Body of pancreas (tissue), 4 donors: ENCODE results near the gene SOX10. TPM values are rescaled to one million over a fixed set of nuclear protein-coding genes. Genes with fewer than 3 reads are reported as not detected.
A peak's percentile ranks its signal among the peaks of the same experiment; 100 is the strongest.

Experiments
- ATAC-seq: fragments of 150-250 bp; one replicate; pipeline ENCODE4 v1.9.1; 2016
- DNase-seq, 4 donors: peaks; one replicate each; pipeline ENCODE4 v3.0.0-alpha.2; 2019
- H3K27ac ChIP-seq, 4 donors: fragments of 200-600 bp; sonication (generic); 1 replicate in 3 of 4; 2 replicates in 1 of 4; pipeline versions ENCODE4 v1.5.1 to v1.6.1; 2016 to 2019; ENCODE audit warnings: mild to moderate bottlenecking in 1 of 4, mixed read lengths in 1 of 4, moderate library complexity in 1 of 4
- H3K27me3 ChIP-seq, 2 donors: fragments of 200-600 bp; sonication (generic); one replicate each; pipeline ENCODE4 v1.6.0; 2016; ENCODE audit warnings: mild to moderate bottlenecking in 1 of 2
- H3K36me3 ChIP-seq, 2 donors: fragments of 200-600 bp; sonication (generic); replicated peaks in 1 of 2; 2 replicates each; pipeline ENCODE4 v1.5.1; 2016; ENCODE audit warnings: low read depth in 2 of 2; ENCODE audit not compliant: insufficient read depth in 1 of 2
- H3K4me1 ChIP-seq: fragments of 200-600 bp; sonication (generic); one replicate; pipeline ENCODE4 v1.6.0; 2016
- H3K4me3 ChIP-seq, 2 donors: fragments of 200-600 bp; sonication (generic); 1 replicate in 1 of 2; 2 replicates in 1 of 2; pipeline ENCODE4 v1.5.1; 2016 to 2019
- H3K9me3 ChIP-seq, 3 donors: fragments of 200-600 bp; sonication (generic); 1 replicate in 2 of 3; 2 replicates in 1 of 3; pipeline ENCODE4 v1.5.1; 2016
- POLR2A ChIP-seq, 3 donors: fragments of 450-650 bp; IDR thresholded peaks; one replicate each; pipeline ENCODE4 v1.6.1; 2016; ENCODE audit warnings: antibody characterized with exemption in 3 of 3, mild to moderate bottlenecking in 2 of 3
- WGBS, 2 donors: methylation state at CpG; one replicate each; pipeline ENCODE4 v1.1.5; 2017; 5-methylcytosine and 5-hydroxymethylcytosine counted together
- intact Hi-C: fragments of 100-400 bp; cut with DNase I; formaldehyde crosslinking; loops from one replicate; pipeline ENCODE4 v1.15.1; 2023
- total RNA-seq, 2 donors: library from RNA; depleted of rRNA; stranded (reverse); fragments of >200 nt; gene quantifications; one replicate each; pipeline ENCODE4 v1.1.0, GENCODE V29; 2016
- TF ChIP-seq, protein P1 (sequence below), 7 experiments: fragments of 450-650 bp in 4 of 7; fragments of 200-600 bp in 3 of 7; sonication (generic) in 3 of 7; IDR thresholded peaks; one replicate each; pipeline ENCODE4 v1.5.1; 2016 to 2019; ENCODE audit warnings: antibody characterized with exemption in 7 of 7

Gene SOX10
- total RNA-seq, 2 donors from 2014 or later = 0.66 TPM; not detected in 1

DNA sequence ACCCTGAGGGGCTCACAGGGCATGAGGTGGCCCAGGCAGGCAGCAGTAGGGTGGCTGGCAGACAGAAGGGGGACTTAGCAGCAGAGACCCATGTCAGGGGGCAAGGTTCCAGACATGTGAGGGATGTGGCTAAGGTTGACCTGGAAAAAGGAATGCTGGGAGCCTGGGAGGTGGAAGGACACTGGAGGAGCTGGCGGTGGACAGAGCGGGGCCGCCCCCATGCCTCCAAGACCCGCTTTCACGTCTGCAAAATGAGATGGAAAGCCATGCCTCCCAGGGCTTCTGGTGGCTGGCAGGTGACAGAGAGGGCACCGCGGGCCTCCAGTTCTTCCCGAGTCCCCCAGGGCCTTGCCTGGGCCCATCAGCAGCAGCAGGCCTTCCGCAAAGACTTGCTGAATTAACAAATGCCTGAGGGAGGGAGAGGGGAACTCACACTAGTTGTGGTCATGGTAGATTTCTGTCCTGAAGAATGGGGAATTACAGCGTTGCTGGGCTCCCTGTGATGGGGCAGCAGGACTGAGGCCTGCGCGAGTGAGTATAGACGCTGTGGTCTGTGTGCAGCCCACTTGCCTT, 23.1 kb upstream of the SOX10 start:
- 80 to 93% methylated on average over 2 to 13 of the region's 13 CpGs for WGBS, 2 donors
- ATAC-seq (no peak), DNase-seq (no peak)
- no peaks in the 10 kb centered on the region for H3K4me1 ChIP-seq
- H3K4me3 ChIP-seq = no peak overlapping the region
- intact Hi-C loops = no loop called here
- no peaks in the 10 kb centered on the region for H3K36me3 ChIP-seq
- H3K27ac ChIP-seq = no peak overlapping the region
- no peaks in the 10 kb centered on the region for H3K27me3 ChIP-seq
- H3K9me3 ChIP-seq = no peaks in the 10 kb centered on the region
- TF ChIP-seq POLR2A (IDR thresholded peaks at IDR 0.05) = no peak
- TF ChIP-seq, protein P1, sequence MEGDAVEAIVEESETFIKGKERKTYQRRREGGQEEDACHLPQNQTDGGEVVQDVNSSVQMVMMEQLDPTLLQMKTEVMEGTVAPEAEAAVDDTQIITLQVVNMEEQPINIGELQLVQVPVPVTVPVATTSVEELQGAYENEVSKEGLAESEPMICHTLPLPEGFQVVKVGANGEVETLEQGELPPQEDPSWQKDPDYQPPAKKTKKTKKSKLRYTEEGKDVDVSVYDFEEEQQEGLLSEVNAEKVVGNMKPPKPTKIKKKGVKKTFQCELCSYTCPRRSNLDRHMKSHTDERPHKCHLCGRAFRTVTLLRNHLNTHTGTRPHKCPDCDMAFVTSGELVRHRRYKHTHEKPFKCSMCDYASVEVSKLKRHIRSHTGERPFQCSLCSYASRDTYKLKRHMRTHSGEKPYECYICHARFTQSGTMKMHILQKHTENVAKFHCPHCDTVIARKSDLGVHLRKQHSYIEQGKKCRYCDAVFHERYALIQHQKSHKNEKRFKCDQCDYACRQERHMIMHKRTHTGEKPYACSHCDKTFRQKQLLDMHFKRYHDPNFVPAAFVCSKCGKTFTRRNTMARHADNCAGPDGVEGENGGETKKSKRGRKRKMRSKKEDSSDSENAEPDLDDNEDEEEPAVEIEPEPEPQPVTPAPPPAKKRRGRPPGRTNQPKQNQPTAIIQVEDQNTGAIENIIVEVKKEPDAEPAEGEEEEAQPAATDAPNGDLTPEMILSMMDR (IDR thresholded peaks at IDR 0.05) = no peak

DNA sequence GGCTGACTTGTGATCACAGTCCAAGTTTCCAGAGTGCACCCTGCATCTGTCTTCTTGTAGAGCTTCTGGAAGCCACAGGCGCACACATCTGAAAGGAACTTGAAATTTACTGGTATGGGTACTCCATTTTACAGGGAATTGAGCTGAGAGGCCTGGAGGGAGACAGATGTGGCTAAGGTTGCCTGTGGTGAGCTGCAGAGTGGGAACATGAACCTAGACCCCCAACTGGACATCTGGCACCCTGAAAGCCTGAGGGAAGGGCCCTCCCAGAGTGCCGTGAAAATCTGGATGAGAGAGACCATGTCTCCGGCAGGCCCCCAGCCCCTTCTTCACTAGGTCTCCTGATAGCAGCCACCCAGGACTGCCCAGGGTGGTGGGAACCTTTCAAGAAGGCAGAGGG, 22.6 kb upstream of the SOX10 start:
- DNase-seq = no peak
- Histone ChIP-seq H3K4me1 (no peaks in the 10 kb centered on the region), H3K36me3 (no peaks in the 10 kb centered on the region), H3K4me3 (no peak overlapping the region), H3K9me3 (no peaks in the 10 kb centered on the region), H3K27ac (no peak overlapping the region), H3K27me3 (no peaks in the 10 kb centered on the region)
- TF ChIP-seq POLR2A (IDR thresholded peaks at IDR 0.05) = no peak
- TF ChIP-seq, protein P1 (IDR thresholded peaks at IDR 0.05) = no peak
- no peak for ATAC-seq
- 94 to 100% methylated on average over 3 of the region's 3 CpGs for WGBS, 2 donors
- intact Hi-C loops = no loop called here

DNA sequence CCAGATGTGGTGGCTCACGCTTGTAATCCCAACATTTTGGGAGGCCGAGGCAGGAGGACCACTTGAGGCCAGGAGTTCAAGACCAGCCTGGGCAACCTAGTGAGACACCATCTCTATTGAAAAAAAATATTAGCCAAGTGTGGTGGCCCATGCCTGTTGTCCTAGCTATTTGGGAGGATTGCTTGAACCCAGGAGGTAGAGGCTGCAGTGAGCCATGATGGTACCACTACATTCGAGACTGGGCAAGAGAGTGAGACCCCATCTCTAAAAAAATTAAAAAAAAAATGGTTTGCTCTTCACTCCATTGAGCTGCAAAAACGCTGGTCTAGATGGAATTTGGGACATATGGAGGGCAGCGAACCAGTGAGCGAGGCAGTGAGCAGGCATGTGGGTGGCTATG, 21.6 kb upstream of the SOX10 start:
- 88% methylated on average over 6 of the region's 6 CpGs for WGBS, 2 donors
- no peaks in the 10 kb centered on the region for H3K27me3 ChIP-seq
- H3K36me3 ChIP-seq = no peaks in the 10 kb centered on the region
- intact Hi-C loops = no loop called here
- ATAC-seq (no peak), DNase-seq (no peak)
- H3K4me1 ChIP-seq = no peaks in the 10 kb centered on the region
- TF ChIP-seq, protein P1 (IDR thresholded peaks at IDR 0.05) = no peak
- no peak for TF ChIP-seq POLR2A (IDR thresholded peaks at IDR 0.05)
- H3K9me3 ChIP-seq = no peaks in the 10 kb centered on the region
- no peak overlapping the region for H3K27ac ChIP-seq
- H3K4me3 ChIP-seq = no peak overlapping the region

DNA sequence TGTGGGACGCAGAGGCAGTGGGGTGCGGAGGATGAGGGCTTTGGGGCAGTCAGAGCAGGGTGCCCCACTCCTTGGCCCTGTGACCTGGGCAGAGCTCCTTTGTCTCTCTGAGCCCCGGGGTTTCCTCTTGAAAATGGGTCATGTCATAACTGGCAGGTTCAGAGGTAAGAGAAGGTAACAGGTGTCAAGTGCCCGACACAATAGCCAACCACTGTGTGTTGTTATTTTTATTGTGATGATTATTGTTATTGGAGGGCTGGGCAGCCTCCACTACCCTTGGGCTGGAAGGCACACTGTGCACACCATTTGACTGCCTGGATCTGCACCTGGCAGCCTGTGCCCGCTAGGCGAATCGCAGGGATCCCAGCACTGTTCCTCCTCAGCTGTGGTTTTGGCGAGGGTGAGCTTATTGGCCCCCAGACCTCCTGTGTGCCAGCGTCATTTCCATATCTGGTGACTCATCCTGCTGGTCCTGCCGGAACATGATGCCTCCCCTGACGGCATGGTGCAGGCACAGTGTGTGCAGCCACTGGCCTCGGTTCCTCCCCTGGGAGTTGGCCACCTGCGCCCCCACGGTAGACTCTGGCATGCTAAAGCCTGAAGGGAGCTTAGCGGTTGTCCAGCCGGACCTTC, 15.4 kb upstream of the SOX10 start:
- no peak overlapping the region for H3K4me3 ChIP-seq
- peaks cover 21% of the 10 kb centered on the region for H3K4me1 ChIP-seq
- ATAC-seq = peak; percentile 51
- TF ChIP-seq POLR2A (IDR thresholded peaks at IDR 0.05) = no peak
- TF ChIP-seq, protein P1 (IDR thresholded peaks at IDR 0.05) = no peak
- H3K9me3 ChIP-seq = no peaks in the 10 kb centered on the region
- H3K27me3 ChIP-seq = no peaks in the 10 kb centered on the region
- 63 to 66% methylated on average over 6 to 16 of the region's 16 CpGs for WGBS, 2 donors
- no peak overlapping the region for H3K27ac ChIP-seq
- intact Hi-C loops = no loop called here
- peak in 2 of 4 donors; percentile 32 to 37 for DNase-seq
- no peaks in the 10 kb centered on the region for H3K36me3 ChIP-seq

DNA sequence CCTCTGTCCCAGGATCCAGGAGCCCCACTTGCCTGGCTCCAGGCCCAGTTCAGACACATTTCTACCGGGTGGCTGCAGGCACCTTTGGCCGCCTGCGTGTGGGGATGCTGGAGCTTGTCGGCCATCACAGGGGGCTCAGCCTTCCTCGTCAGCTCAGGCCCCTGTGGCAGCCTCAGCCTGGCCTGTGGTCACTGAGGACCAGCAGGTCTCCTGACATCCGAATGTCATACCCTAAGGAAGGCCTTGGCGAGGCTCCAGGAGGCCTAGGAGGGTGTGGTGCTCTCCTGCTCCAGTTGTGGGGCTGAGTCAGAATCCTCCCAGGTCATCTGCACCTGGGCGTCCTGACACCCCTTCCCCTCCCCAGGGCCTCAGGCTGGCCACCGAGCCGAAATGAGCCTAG, 14.9 kb upstream of the SOX10 start:
- WGBS, 2 donors = 70% methylated on average over 9 of the region's 10 CpGs; no CpG with 5 or more reads in 1 of the 2 donors
- peaks cover 21% of the 10 kb centered on the region for H3K4me1 ChIP-seq
- no peaks in the 10 kb centered on the region for H3K27me3 ChIP-seq
- H3K4me3 ChIP-seq = no peak overlapping the region
- DNase-seq = no peak
- ATAC-seq = peak; percentile 2
- no peak overlapping the region for H3K27ac ChIP-seq
- intact Hi-C loops = no loop called here
- H3K36me3 ChIP-seq = no peaks in the 10 kb centered on the region
- H3K9me3 ChIP-seq = no peaks in the 10 kb centered on the region
- TF ChIP-seq, protein P1 (IDR thresholded peaks at IDR 0.05) = no peak
- TF ChIP-seq POLR2A (IDR thresholded peaks at IDR 0.05) = no peak
